Measurements from ENCODE around the gene NDUFB11.
A peak's percentile ranks its signal among the peaks of the same experiment; 100 is the strongest.

The NDUFB11 gene

DNA sequence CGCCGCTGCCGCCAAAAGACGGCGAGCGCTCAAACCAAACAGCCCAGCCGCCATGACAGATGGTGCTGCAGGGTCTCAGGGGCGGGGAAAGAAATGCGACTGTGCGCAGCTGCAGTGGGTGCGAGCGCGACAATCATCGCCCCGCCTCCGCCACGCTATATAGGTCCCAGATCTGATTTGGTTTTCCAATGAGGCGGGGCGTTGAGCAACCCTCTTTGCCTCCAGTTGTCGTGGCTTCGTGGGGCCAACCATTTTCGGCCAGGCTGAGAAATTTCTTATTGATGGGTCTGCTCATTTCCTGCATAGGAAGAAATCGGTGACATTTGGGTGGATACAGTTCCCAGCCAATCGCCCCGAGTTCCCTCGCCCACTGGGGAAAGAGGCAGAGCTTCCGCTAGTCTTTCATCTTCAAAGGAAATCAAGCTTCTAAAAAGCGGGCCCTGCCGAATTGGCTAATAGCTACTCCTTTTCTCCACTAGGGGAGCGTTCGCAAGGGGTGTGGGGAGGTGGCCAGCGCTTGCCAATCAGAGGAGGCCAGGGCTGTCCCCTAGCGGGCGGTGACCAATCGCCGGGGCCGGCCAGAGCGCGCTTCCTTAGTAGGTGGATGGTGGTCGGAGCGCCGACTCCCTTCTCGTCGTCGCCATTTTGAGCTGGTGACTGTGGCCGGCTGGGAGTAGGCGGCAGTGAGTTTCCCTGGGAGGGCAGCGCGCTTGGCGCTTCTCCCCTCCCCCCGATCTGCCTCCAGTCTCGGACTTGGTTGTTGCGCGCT lies at the start of gene NDUFB11, which contains the start of gene RBM10:
Gene NDUFB11, minus strand, starts transcription at position 77 of the 769 bp plus-strand sequence. Its CDS starts 23 bp downstream, at position 54.
Gene RBM10, plus strand, starts transcription at position 596 of the 769 bp plus-strand sequence. CDS start 2,261 bp downstream, outside the sequence.
- peak; percentile 69; the same call in 1 of the 2 replicates for TF ChIP-seq Cebpa-rat (IDR thresholded peaks at IDR 0.05)
- Histone ChIP-seq H3K4me3 (peak within 1 kb of the TSS; percentile 73), H3K27ac (peak within 1 kb of the TSS; percentile 86), H3K9me3 (peaks cover 24% of the 10 kb centered on the region), H3K9ac (peak within 1 kb of the TSS; percentile 87), H3K4me2 (peak within 1 kb of the TSS; percentile 72), H3K4me1 (peaks cover 21% of the 10 kb centered on the region), H3K27me3 (0 out of 2 replicates have a peak, but pooled peaks cover 7% of the 10 kb centered on the region), H3K36me3 (peaks cover 46% of the 10 kb centered on the region), H4K20me1 (peaks cover 48% of the 10 kb centered on the region)

DNA sequence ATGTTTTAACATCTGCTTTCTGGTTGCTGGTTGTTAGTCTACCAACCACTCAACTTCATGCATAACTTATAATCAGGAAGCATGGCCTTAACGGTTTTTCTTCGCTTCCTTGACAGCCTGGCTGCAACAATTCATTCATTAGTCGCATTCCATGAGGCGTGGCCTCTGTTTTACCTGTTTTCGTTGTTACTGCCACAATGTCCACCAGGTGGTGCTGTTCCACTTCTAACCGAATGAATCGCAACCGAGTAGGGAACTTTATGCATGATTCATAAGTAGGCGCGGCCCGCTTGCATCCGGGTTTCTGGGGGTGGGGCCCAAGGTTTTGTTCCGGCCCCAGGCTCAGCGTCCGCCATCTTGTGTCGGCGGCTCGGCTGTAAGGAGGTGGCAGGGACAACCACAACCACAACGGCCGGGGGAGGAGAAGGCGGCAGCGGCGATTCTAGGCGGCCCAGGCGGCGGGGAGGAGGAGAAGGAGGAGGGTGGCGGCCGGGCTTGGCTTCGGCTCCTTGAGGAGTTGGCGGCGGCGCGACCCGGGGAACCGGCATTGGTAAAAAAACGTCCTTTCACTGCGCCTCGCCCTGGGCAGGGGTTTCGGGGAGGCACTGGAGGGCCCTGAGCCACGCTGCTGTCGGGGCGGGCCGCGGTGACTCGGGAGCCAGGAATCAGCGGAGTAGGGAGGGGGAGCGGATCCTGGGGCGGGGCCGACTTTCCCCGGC lies 49.1 kb upstream of the NDUFB11 start, which contains the start of gene UBA1:
Gene UBA1, plus strand, starts transcription at position 355 of the 719 bp plus-strand sequence. CDS start 4,974 bp downstream, outside the sequence.
- peak within 1 kb of the TSS; percentile 98 for H3K27ac ChIP-seq
- H3K9ac ChIP-seq: peak within 1 kb of the TSS; percentile 98
- peaks cover 44% of the 10 kb centered on the region for H4K20me1 ChIP-seq
- H3K9me3 ChIP-seq: no peaks in the 10 kb centered on the region
- H3K36me3 ChIP-seq: peaks cover 30% of the 10 kb centered on the region
- peak within 1 kb of the TSS; percentile 94 for H3K4me2 ChIP-seq
- peak within 1 kb of the TSS; percentile 90 for H3K4me3 ChIP-seq
- no peaks in the 10 kb centered on the region for H3K27me3 ChIP-seq
- H3K4me1 ChIP-seq: peaks cover 49% of the 10 kb centered on the region
- no peak for TF ChIP-seq Cebpa-rat (IDR thresholded peaks at IDR 0.05)

DNA sequence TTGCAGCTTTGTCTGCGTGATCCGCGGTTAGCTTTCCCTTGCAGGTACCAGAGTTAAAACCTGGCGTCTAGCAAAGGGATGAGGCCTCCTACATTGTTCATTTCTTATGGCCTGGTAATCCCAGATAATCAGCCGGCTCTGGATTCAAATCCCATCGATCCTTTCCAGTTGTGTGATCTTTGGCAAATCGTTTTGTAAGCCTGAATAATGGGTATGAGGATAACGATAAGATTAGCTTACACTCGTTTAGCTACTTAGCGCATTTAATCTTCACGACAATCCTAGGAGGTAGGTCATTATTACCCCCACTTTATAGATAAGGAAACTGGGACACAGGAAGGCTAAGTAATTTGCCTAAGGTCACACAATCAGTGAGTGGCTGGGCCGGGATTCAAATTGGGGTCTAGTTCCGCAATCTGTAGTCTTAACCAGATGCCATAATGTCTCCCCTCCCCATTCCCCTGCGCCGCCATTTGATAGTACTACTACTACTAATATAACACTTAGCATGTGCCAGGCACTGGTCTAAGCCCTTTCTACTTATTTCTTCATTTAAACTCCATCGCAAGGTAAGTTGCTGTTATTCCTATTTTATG lies 47.4 kb upstream of the NDUFB11 start:
- Histone ChIP-seq H4K20me1 (peaks cover 30% of the 10 kb centered on the region), H3K4me1 (peaks cover 42% of the 10 kb centered on the region), H3K4me2 (peak overlapping the region; percentile 76), H3K9me3 (no peaks in the 10 kb centered on the region), H3K27ac (peak overlapping the region; percentile 78), H3K4me3 (peak overlapping the region; percentile 90), H3K36me3 (peaks cover 17% of the 10 kb centered on the region), H3K27me3 (no peaks in the 10 kb centered on the region), H3K9ac (peak overlapping the region; percentile 81)
- TF ChIP-seq Cebpa-rat (IDR thresholded peaks at IDR 0.05): no peak

DNA sequence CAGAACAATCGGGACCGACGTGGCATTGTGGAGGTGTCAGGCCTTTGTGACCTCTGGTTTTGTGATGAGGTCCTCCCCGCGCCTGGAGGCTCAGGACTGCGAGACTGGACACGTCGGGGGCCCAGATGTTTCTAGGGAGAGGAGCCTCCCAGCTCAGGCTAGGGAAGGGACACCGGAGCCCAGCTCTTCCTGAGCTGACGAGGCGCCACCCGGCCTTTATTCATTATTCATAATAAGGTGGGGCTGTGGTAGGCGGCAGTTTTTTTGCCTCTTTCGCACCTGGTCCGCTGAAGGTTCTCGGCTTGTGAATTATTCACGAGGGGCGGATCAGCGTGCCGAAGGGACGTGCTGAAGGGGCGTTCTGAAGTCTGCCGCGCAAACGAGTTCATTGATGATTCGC lies 46.8 kb upstream of the NDUFB11 start:
- Histone ChIP-seq H3K4me2 (peak overlapping the region; percentile 76), H3K27ac (peak overlapping the region; percentile 78), H3K27me3 (0 out of 2 replicates have a peak, but pooled peaks cover 3% of the 10 kb centered on the region), H3K9ac (peak overlapping the region; percentile 81), H3K4me1 (peaks cover 37% of the 10 kb centered on the region), H3K36me3 (peaks cover 17% of the 10 kb centered on the region), H3K9me3 (no peaks in the 10 kb centered on the region), H4K20me1 (peaks cover 30% of the 10 kb centered on the region), H3K4me3 (peak overlapping the region; percentile 90)
- TF ChIP-seq Cebpa-rat (IDR thresholded peaks at IDR 0.05): no peak

DNA sequence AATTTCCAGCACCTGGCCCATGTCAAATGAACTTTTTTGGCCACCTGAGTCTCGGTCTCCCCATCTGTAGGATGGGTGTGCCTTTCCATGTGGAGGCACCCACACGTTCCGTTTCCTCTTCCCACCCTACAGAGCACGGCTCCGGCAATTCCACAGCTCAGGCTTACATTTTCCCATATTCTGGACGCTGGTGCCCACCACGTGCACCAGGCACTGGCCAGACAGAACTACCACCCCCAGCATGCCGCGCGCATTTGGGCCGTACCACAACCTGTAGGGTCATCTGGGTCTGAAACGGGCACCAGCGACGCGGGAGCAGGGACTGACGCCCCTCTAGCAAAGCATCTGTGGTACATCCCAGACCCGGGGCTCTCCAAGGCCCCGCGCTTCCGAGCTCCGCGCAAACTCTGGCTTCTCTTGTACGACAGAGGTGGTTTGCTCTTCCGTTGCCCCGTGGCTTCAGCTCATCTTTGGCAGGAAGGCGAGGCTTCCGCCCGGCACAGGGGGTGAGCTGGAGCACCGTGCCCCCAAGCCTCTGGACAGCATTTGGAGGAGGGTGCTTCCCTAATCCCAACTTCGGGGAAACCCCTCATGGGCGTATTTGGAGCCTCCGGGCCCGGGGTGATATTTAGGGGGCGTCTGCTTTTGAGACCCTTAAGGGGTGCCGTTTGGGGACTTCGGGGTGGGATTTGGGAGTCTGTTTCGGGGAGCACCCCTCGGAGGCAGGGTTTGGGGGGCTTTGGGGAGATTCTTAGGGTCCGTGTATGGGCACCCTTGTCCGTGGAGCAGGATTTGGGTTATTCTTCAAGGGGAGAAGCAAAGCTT lies 46.2 kb upstream of the NDUFB11 start:
- peak overlapping the region; percentile 78 for H3K27ac ChIP-seq
- H3K4me1 ChIP-seq: peaks cover 30% of the 10 kb centered on the region
- peaks cover 27% of the 10 kb centered on the region for H4K20me1 ChIP-seq
- H3K9me3 ChIP-seq: no peaks in the 10 kb centered on the region
- peaks cover 3% of the 10 kb centered on the region; the same call in 1 of the 2 replicates for H3K27me3 ChIP-seq
- H3K36me3 ChIP-seq: peaks cover 17% of the 10 kb centered on the region
- peak overlapping the region; percentile 76 for H3K4me2 ChIP-seq
- peak overlapping the region; percentile 90 for H3K4me3 ChIP-seq
- H3K9ac ChIP-seq: peak overlapping the region; percentile 81
- no peak for TF ChIP-seq Cebpa-rat (IDR thresholded peaks at IDR 0.05)

DNA sequence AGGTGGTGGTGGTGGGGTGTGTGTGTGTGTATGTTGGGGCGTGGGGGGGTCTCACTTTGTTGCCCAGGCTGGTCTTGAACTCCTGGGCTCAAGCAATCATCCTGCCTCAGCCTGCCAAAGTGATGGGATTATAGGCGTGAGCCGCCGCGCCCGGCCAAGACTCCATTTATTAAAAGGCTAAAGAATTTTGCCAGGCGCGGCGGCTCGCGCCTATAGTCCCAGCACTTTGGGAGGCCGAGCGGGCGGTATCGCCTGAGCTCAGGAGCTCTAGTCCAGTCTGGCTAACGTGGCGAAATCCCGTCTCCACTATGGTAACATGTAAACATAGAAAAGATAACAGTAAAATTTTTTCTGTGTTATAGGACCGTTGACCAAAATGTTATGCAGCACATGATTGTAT lies 45.4 kb upstream of the NDUFB11 start:
- Histone ChIP-seq H3K4me3 (no peak overlapping the region), H3K36me3 (peaks cover 24% of the 10 kb centered on the region), H3K27ac (no peak overlapping the region), H4K20me1 (peaks cover 27% of the 10 kb centered on the region), H3K4me2 (no peak overlapping the region), H3K4me1 (peaks cover 22% of the 10 kb centered on the region), H3K27me3 (peaks cover 9% of the 10 kb centered on the region; the same call in 1 of the 2 replicates), H3K9me3 (no peaks in the 10 kb centered on the region), H3K9ac (no peak overlapping the region)
- no peak for TF ChIP-seq Cebpa-rat (IDR thresholded peaks at IDR 0.05)

DNA sequence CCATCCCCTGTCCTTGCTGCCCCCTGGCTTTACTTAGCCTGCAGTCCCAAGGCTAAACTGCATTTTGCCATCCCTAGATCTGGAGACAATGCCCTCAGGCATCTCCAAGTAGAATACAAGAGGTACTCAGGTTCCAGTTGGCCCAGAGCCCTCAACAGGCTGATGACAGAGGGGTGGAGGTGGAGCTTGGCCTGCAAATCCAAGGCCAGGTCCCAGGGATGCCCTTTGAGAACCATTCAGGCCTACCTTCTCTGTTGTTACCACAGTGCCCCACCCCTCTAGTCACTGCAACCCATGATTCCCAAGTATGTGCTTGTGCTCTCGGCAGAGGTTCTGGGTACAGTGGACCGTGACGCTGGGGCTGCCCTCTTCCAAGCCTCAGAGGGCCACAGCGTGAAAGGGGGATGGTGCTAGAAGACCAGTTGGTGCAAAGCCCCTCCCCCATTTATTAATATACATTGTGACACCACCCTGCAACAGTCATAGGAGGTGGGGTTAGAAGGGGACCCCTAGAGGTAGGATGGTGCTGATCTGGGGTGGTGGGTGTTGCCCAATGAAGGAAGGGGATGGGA lies 42.7 kb upstream of the NDUFB11 start:
- no peak for TF ChIP-seq Cebpa-rat (IDR thresholded peaks at IDR 0.05)
- Histone ChIP-seq H4K20me1 (peaks cover 43% of the 10 kb centered on the region; the same call in 1 of the 2 replicates), H3K27me3 (peaks cover 29% of the 10 kb centered on the region), H3K4me1 (peaks cover 5% of the 10 kb centered on the region), H3K9ac (no peak overlapping the region), H3K4me2 (no peak overlapping the region), H3K9me3 (no peaks in the 10 kb centered on the region), H3K4me3 (no peak overlapping the region), H3K27ac (no peak overlapping the region), H3K36me3 (peaks cover 45% of the 10 kb centered on the region)

DNA sequence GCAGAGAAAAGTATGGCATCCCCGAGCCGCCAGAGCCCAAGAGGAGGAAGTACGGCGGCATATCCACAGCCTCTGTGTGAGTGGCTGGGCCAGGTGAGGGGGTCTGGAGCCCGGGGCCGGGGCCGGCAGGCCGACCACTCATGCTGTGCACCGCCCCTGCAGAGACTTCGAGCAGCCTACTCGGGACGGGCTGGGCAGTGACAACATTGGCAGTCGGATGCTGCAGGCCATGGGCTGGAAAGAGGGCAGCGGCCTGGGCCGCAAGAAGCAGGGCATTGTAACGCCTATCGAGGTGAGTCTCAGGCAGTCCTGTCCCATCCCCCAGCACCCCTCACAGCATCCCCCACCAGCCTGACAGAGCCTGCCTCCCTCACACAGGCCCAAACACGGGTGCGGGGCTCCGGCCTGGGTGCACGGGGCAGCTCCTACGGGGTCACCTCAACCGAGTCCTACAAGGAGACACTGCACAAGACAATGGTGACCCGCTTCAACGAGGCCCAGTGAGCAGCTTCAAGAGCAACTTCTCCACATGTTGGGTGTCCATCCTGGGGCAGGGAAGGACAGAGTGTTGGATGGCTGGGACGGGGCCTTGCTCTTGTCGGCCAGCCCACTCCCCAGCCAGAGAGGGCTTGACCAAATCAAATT lies 41.7 kb upstream of the NDUFB11 start:
- no peak overlapping the region for H3K27ac ChIP-seq
- TF ChIP-seq Cebpa-rat (IDR thresholded peaks at IDR 0.05): no peak
- no peak overlapping the region for H3K4me2 ChIP-seq
- H3K27me3 ChIP-seq: peaks cover 39% of the 10 kb centered on the region
- H3K36me3 ChIP-seq: peaks cover 54% of the 10 kb centered on the region
- H3K9me3 ChIP-seq: no peaks in the 10 kb centered on the region
- peaks cover 53% of the 10 kb centered on the region; the same call in 1 of the 2 replicates for H4K20me1 ChIP-seq
- no peak overlapping the region for H3K4me3 ChIP-seq
- no peak overlapping the region for H3K9ac ChIP-seq
- H3K4me1 ChIP-seq: no peaks in the 10 kb centered on the region

Data from BLaER1 (cell line).